C4-2B (cell line): Measurements from ENCODE around the gene ZFP42.

Experiments used
- H3K27ac ChIP-seq: fragments of 450-650 bp; 2 replicates; pipeline ENCODE4 v1.5.1; 2017
- CTCF ChIP-seq: fragments of 450-650 bp; conservative IDR thresholded peaks from 2 replicates; pipeline ENCODE4 v1.5.1; 2017; ENCODE audit warnings: mild to moderate bottlenecking
- ZFX ChIP-seq: fragments of 450-650 bp; IDR thresholded peaks from 2 replicates; pipeline ENCODE4 v1.6.1; 2017

ZFP42 gene

GRCh38 chr4:187995322-187996207, at the start of gene ZFP42:
Gene ZFP42, plus strand, starts transcription at chr4:187995771. Its CDS starts 7,037 bp downstream, at chr4:188002808.
- TF ChIP-seq CTCF, result no peak
- TF ChIP-seq ZFX, result no peak
- no peak within 1 kb of the TSS for H3K27ac ChIP-seq

GRCh38 chr4:187961171-187961570, 34.4 kb upstream of the ZFP42 start:
- TF ChIP-seq CTCF (no peak), ZFX (no peak)
- no peak overlapping the region for H3K27ac ChIP-seq

GRCh38 chr4:187961961-187962360, 33.6 kb upstream of the ZFP42 start:
- H3K27ac ChIP-seq, result no peak overlapping the region
- TF ChIP-seq ZFX (no peak), CTCF (no peak)

- H3K27ac ChIP-seq, result no peak overlapping the region
- TF ChIP-seq ZFX, result no peak
- TF ChIP-seq CTCF, result no peak
Observed at GRCh38 chr4:187962926-187963325, 32.6 kb upstream of the ZFP42 start.

GRCh38 chr4:187965726-187966125, 29.8 kb upstream of the ZFP42 start:
- no peak overlapping the region for H3K27ac ChIP-seq

GRCh38 chr4:187972135-187972534, 23.4 kb upstream of the ZFP42 start:
- TF ChIP-seq ZFX (no peak), CTCF (no peak)
- no peak overlapping the region for H3K27ac ChIP-seq

More at GRCh38 chr4:187965726-187966125, 29.8 kb upstream of the ZFP42 start:
- no peak for TF ChIP-seq CTCF
- TF ChIP-seq ZFX, result no peak

GRCh38 chr4:187983746-187984145, 11.8 kb upstream of the ZFP42 start:
- no peak overlapping the region for H3K27ac ChIP-seq
- TF ChIP-seq CTCF, result no peak
- no peak for TF ChIP-seq ZFX
